Adrenal gland (tissue), 12 donors: Measurements from ENCODE around the gene INSR. TPM values are rescaled to one million over a fixed set of nuclear protein-coding genes. Genes with fewer than 3 reads are reported as not detected.

Source experiments
- DNase-seq, 7 donors: peaks; one replicate each; pipeline ENCODE4 v3.0.0-alpha.2; 2019 to 2020
- H3K27ac ChIP-seq, 5 donors: fragments of 200-600 bp; sonication (generic) in 4 of 5; 1 replicate in 3 of 5; 2 replicates in 2 of 5; pipeline versions ENCODE4 v1.5.1 to v1.8.0; 2016 to 2020; ENCODE audit warnings: mild to moderate bottlenecking in 1 of 5
- H3K27me3 ChIP-seq: fragments of 200-600 bp; 2 replicates; pipeline ENCODE4 v1.8.0; 2021
- H3K36me3 ChIP-seq, 2 donors: fragments of 200-600 bp; replicated peaks in 1 of 2; 1 replicate in 1 of 2; 2 replicates in 1 of 2; pipeline versions ENCODE4 v1.5.1 to v1.8.0; 2018 to 2022
- H3K4me1 ChIP-seq, 2 donors: fragments of 200-600 bp; replicated peaks in 1 of 2; 1 replicate in 1 of 2; 2 replicates in 1 of 2; pipeline versions ENCODE4 v1.5.1 to v1.8.0; 2018 to 2021
- H3K4me3 ChIP-seq, 4 donors: fragments of 200-600 bp; sonication (generic) in 3 of 4; one replicate each; pipeline ENCODE4 v1.5.1; 2016 to 2018
- H3K9me3 ChIP-seq, 3 donors: fragments of 200-600 bp; sonication (generic) in 1 of 3; replicated peaks in 1 of 3; 1 replicate in 2 of 3; 2 replicates in 1 of 3; pipeline versions ENCODE4 v1.5.1 to v1.8.0; 2016 to 2021
- POLR2A ChIP-seq, 2 donors: fragments of 450-650 bp; IDR thresholded peaks; one replicate each; pipeline ENCODE4 v1.6.1; 2017; ENCODE audit warnings: antibody characterized with exemption in 2 of 2, mild to moderate bottlenecking in 2 of 2, moderate library complexity in 1 of 2
- WGBS, 4 donors: extraction: QIAGEN DNeasy Blood & Tissue Kit in 2 of 4; methylation state at CpG; one replicate each; pipeline versions ENCODE4 v1.1.5 to v1.1.7; 2013 to 2017; 5-methylcytosine and 5-hydroxymethylcytosine counted together
- intact Hi-C, 2 donors: fragments of 100-400 bp; cut with DNase I; formaldehyde crosslinking; loops; one replicate each; pipeline versions ENCODE4 v1.14.1 to v1.15.0; 2022 to 2023
- polyA plus RNA-seq, 3 donors: library from polyadenylated mRNA; stranded (reverse); fragments of 200-250 nt in 2 of 3; fragments of 350-450 nt in 1 of 3; fragmentation: Illumina TruSeq in 1 of 3; extraction: RNeasy Lipid Tissue Mini Kit (QIAGEN cat#74804) in 1 of 3; gene quantifications; one replicate each; pipeline ENCODE4 v1.2.3, GENCODE V29; 2013 to 2014
- total RNA-seq, 9 donors: library from RNA; depleted of rRNA in 4 of 9; stranded (reverse); fragments of >200 nt in 4 of 9; fragments of 120-200 nt in 1 of 9; fragmentation: NEBNext Ultra II Directional in 1 of 9; extraction: Animal tissue kit (Norgen Biotek cat#: 25700) in 1 of 9; gene quantifications; one replicate each; pipeline versions ENCODE4 v1.1.0 to v1.2.4, GENCODE V29; 2013 to 2023
- TF ChIP-seq, protein P1 (sequence below), 6 experiments: fragments of 450-650 bp in 4 of 6; fragments of 200-600 bp in 2 of 6; sonication (generic) in 1 of 6; IDR thresholded peaks; 1 replicate in 5 of 6; 2 replicates in 1 of 6; pipeline versions ENCODE4 v1.5.1 to v1.8.0; 2016 to 2021; ENCODE audit warnings: antibody characterized with exemption in 6 of 6, mild to moderate bottlenecking in 2 of 6, moderate library complexity in 1 of 6
- donor health status: healthy with polysubstance abuse.
- donor health status: Bipolar disorder and iron deficiency.
- donor health status: DM: yes; HTN: yes; CAD: no.
- donor health status: DM: no; HTN: no; CAD: no.
- donor health status: DM: no; HTN: no; CAD: no.
- donor health status: DM: yes; HTN: yes; CAD: no.

INSR gene
- total and polyA plus RNA-seq, 12 donors: 19.0 to 327 (median 99.9) TPM

DNA sequence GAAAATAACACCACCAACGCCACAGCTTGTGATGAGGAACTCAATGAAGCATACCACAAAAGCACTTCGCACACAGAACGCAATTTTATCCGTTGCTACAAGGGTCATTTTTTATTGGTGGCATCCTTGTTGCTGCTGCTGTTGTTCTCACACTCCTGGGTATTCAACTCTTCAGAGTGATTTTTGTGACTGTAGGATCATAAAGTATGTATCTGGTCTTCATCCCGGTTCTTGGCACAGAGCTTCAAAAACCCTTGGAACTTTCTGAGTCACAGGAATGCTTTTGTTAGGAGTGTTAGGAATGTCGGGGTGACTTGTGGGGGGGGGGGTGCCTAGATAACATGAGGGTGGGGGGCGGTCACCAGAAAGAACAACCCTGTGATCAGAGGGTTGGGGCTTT, 116.3 kb downstream of the INSR start:
- Histone ChIP-seq H3K4me1 (peaks cover 19 to 37% of the 10 kb centered on the region in 2 donors), H3K27ac (peak overlapping the region in 1 of 5 donors; percentile 56), H3K9me3 (no peaks in the 10 kb centered on the region), H3K27me3 (no peaks in the 10 kb centered on the region), H3K4me3 (no peak overlapping the region), H3K36me3 (peaks cover 0 to 30% of the 10 kb centered on the region in 2 donors)
- WGBS, 4 donors: 63 to 69% (median 64%) methylated on average over 7 of the region's 7 CpGs
- intact Hi-C loops: no loop called here
- DNase-seq: no peak
- TF ChIP-seq, protein P1, sequence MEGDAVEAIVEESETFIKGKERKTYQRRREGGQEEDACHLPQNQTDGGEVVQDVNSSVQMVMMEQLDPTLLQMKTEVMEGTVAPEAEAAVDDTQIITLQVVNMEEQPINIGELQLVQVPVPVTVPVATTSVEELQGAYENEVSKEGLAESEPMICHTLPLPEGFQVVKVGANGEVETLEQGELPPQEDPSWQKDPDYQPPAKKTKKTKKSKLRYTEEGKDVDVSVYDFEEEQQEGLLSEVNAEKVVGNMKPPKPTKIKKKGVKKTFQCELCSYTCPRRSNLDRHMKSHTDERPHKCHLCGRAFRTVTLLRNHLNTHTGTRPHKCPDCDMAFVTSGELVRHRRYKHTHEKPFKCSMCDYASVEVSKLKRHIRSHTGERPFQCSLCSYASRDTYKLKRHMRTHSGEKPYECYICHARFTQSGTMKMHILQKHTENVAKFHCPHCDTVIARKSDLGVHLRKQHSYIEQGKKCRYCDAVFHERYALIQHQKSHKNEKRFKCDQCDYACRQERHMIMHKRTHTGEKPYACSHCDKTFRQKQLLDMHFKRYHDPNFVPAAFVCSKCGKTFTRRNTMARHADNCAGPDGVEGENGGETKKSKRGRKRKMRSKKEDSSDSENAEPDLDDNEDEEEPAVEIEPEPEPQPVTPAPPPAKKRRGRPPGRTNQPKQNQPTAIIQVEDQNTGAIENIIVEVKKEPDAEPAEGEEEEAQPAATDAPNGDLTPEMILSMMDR (IDR thresholded peaks at IDR 0.05): no peak
- no peak for TF ChIP-seq POLR2A (IDR thresholded peaks at IDR 0.05)

DNA sequence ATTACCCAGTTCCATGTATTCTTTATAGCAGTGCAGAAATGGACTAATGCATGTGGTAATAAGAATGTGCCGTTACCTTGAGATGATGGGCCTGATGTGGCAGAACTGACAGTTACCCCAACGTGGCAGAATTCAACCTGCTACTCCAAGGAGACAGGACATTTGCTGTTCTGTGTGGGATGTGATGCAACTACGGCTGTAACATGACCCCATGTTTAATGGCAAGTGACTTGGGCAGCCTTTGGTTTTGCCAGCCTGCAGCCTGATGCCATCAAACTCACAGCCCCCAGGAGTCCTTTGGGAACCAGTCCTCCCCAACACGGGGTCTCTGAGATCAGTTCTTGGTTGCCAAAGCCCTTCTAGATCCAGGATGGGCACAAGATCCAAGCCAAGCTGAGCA, 117.4 kb downstream of the INSR start:
- intact Hi-C loops: no loop called here
- 83 to 91% (median 86%) methylated on average over 4 of the region's 4 CpGs for WGBS, 4 donors
- DNase-seq: no peak
- H3K36me3 ChIP-seq: peaks cover 0 to 41% of the 10 kb centered on the region in 2 donors
- no peaks in the 10 kb centered on the region for H3K9me3 ChIP-seq
- TF ChIP-seq, protein P1 (IDR thresholded peaks at IDR 0.05): no peak
- no peak for TF ChIP-seq POLR2A (IDR thresholded peaks at IDR 0.05)
- peaks cover 8 to 26% of the 10 kb centered on the region in 2 donors for H3K4me1 ChIP-seq
- H3K27ac ChIP-seq: no peak overlapping the region
- no peaks in the 10 kb centered on the region for H3K27me3 ChIP-seq
- no peak overlapping the region for H3K4me3 ChIP-seq

DNA sequence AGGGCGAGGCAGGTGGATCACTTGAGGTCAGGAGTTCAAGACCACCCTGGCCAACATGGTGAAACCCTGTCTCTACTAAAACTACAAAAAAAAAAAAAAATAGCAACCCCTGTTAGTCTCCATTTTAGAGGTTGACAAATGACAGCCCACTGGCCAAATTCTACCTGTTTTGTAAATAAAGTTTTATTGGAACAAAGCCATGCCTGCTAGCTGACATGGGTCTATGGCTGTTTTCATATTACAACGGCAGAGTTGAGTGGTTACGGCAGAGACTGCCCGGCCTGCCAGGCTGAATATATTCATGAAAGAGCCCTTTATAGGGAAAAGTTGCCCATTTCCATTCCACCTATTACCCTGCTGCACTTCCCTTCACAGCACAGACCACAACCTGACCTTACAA, 121.4 kb downstream of the INSR start:
- H3K27ac ChIP-seq: no peak overlapping the region
- TF ChIP-seq POLR2A (IDR thresholded peaks at IDR 0.05): no peak
- TF ChIP-seq, protein P1 (IDR thresholded peaks at IDR 0.05): no peak
- no peak for DNase-seq
- no peaks in the 10 kb centered on the region for H3K27me3 ChIP-seq
- H3K4me1 ChIP-seq: peaks cover 0 to 3% of the 10 kb centered on the region in 2 donors
- 92 to 99% (median 94%) methylated on average over 4 of the region's 4 CpGs for WGBS, 4 donors
- H3K36me3 ChIP-seq: peaks cover 0 to 79% of the 10 kb centered on the region in 2 donors
- H3K9me3 ChIP-seq: no peaks in the 10 kb centered on the region
- intact Hi-C loops: no loop called here
- H3K4me3 ChIP-seq: no peak overlapping the region

DNA sequence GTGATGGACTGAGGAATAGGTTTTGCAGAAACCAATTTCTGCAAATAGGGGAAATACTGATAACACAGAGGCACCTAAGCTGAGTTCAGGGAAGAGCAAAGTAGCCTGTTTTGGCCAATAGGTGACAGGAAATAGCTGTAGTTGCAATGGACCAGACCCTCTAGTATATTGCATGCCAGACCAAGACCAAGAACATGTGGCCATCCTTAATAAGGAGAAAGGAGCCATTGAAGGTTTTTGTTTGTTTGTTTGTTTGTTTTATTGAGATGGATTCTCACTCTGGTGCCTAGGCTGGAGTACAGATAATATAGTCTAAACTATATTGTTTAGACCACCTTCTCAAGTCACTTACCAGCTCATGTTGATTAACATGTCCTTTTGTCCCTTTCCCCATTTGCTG, 123.2 kb downstream of the INSR start:
- Histone ChIP-seq H3K36me3 (peaks cover 0 to 89% of the 10 kb centered on the region in 2 donors), H3K27ac (no peak overlapping the region), H3K4me1 (peaks cover 0 to 3% of the 10 kb centered on the region in 2 donors), H3K9me3 (no peaks in the 10 kb centered on the region), H3K4me3 (no peak overlapping the region), H3K27me3 (no peaks in the 10 kb centered on the region)
- DNase-seq: no peak
- intact Hi-C loops: no loop called here
- no peak for TF ChIP-seq POLR2A (IDR thresholded peaks at IDR 0.05)
- TF ChIP-seq, protein P1 (IDR thresholded peaks at IDR 0.05): no peak
